ENCODE results near the gene GABARAPL2. TPM values are rescaled to one million over a fixed set of nuclear protein-coding genes. Genes with fewer than 3 reads are reported as not detected.

GABARAPL2 gene
- polyA plus RNA-seq, 1 experiment = 89.8 TPM

- Histone ChIP-seq H3K4me3 (ENCODE audit: low read depth, low read length) (no peak overlapping the region), H3K27me3 (ENCODE audit: control insufficient read depth, insufficient read depth, low read length) (peaks cover 8% of the 10 kb centered on the region), H3K27ac (ENCODE audit: low read depth, low read length) (no peak overlapping the region), H3K9me3 (ENCODE audit: control insufficient read depth, insufficient read depth, low read length) (no peaks in the 10 kb centered on the region)
- ChIA-PET POLR2A (no interaction called here), CTCF (interaction anchor here (1.1 to 2.2 kb wide), 2 partner anchors 42 to 93 kb away, joined by 7 to 10 read pairs; no protein-coding TSS in a partner anchor)
- no peak for TF ChIP-seq CTCF (IDR thresholded peaks at IDR 0.05; ENCODE audit: low read depth, low read length)
- DNase-seq (ENCODE audit: low read depth, low spot score) = no peak
These were observed 7.3 kb upstream of the GABARAPL2 start for GRCh38 chr16:75558846-75559401.

GRCh38 chr16:75559564-75560372 lies 6.4 kb upstream of the GABARAPL2 start:
- Histone ChIP-seq H3K27me3 (ENCODE audit: control insufficient read depth, insufficient read depth, low read length) (peaks cover 8% of the 10 kb centered on the region), H3K27ac (ENCODE audit: low read depth, low read length) (no peak overlapping the region), H3K9me3 (ENCODE audit: control insufficient read depth, insufficient read depth, low read length) (no peaks in the 10 kb centered on the region), H3K4me3 (ENCODE audit: low read depth, low read length) (no peak overlapping the region)
- ChIA-PET CTCF (interaction anchor here (0.7 to 2.2 kb wide), 5 partner anchors 43 to 103 kb away, joined by 3 to 10 read pairs (median 7); no protein-coding TSS in a partner anchor), POLR2A (no interaction called here)
- DNase-seq (ENCODE audit: low read depth, low spot score) = no peak
- TF ChIP-seq CTCF (IDR thresholded peaks at IDR 0.05; ENCODE audit: low read depth, low read length) = no peak

- Histone ChIP-seq H3K4me3 (ENCODE audit: low read depth, low read length) (peak overlapping the region; percentile 84), H3K9me3 (ENCODE audit: control insufficient read depth, insufficient read depth, low read length) (no peaks in the 10 kb centered on the region; the same call in 1 of the 2 replicates), H3K27ac (ENCODE audit: low read depth, low read length) (peak overlapping the region; percentile 39), H3K27me3 (ENCODE audit: control insufficient read depth, insufficient read depth, low read length) (peaks cover 8% of the 10 kb centered on the region)
- CTCF ChIA-PET = interaction anchor here (0.9 to 6.0 kb wide), 3 partner anchors 10 to 366 kb away, joined by 3 to 31 read pairs (median 3); partner anchors contain the start of gene TMEM231
- POLR2A ChIA-PET = interaction anchor here (0.9 kb wide), 1 partner anchor 57 kb away, joined by 5 read pairs; the partner anchor contains the start of gene ADAT1
- no peak for TF ChIP-seq CTCF (IDR thresholded peaks at IDR 0.05; ENCODE audit: low read depth, low read length)
- no peak for DNase-seq (ENCODE audit: low read depth, low spot score)
These were observed 539 bp upstream of the GABARAPL2 start for GRCh38 chr16:75565640-75566039.

GRCh38 chr16:75566758-75567255 lies 628 bp downstream of the GABARAPL2 start:
- POLR2A ChIA-PET = interaction anchor here (0.5 to 0.9 kb wide), 2 partner anchors 56 to 488 kb away, joined by 5 read pairs; partner anchors contain the start of gene ADAT1
- no peak overlapping the region for H3K27ac ChIP-seq (ENCODE audit: low read depth, low read length)
- DNase-seq (ENCODE audit: low read depth, low spot score) = no peak
- TF ChIP-seq CTCF (IDR thresholded peaks at IDR 0.05; ENCODE audit: low read depth, low read length) = no peak
- peak overlapping the region; percentile 84 for H3K4me3 ChIP-seq (ENCODE audit: low read depth, low read length)
- H3K27me3 ChIP-seq (ENCODE audit: control insufficient read depth, insufficient read depth, low read length) = peaks cover 8% of the 10 kb centered on the region
- H3K9me3 ChIP-seq (ENCODE audit: control insufficient read depth, insufficient read depth, low read length) = no peaks in the 10 kb centered on the region; the same call in 1 of the 2 replicates
- CTCF ChIA-PET = interaction anchor here (2.2 to 6.0 kb wide), 2 partner anchors 24 to 50 kb away, joined by 7 to 31 read pairs; no protein-coding TSS in a partner anchor
